HL-60 (cell line): ENCODE data around the gene ZIC4.

ENCODE experiments used
- GABPA ChIP-seq: IDR thresholded peaks from 2 replicates; pipeline ENCODE4 v1.6.1; 2012; ENCODE audit warnings: low read depth
- POLR2AphosphoS5 ChIP-seq: IDR thresholded peaks from 2 replicates; pipeline ENCODE4 v1.6.1; 2012; ENCODE audit warnings: low read depth
- SPI1 ChIP-seq: IDR thresholded peaks from 2 replicates; pipeline ENCODE4 v1.6.1; 2012; ENCODE audit warnings: low read depth, mild to moderate bottlenecking, borderline replicate concordance
- TF ChIP-seq, protein P1 (sequence below): IDR thresholded peaks from one replicate; pipeline ENCODE4 v1.5.1; 2011; ENCODE audit warnings: low read length, control low read depth, inconsistent platforms; ENCODE audit not compliant: insufficient read depth
- TF ChIP-seq, protein P2 (sequence below): IDR thresholded peaks from 2 replicates; pipeline ENCODE4 v1.6.1; 2012; ENCODE audit warnings: low read depth; ENCODE audit not compliant: insufficient replicate concordance

DNA sequence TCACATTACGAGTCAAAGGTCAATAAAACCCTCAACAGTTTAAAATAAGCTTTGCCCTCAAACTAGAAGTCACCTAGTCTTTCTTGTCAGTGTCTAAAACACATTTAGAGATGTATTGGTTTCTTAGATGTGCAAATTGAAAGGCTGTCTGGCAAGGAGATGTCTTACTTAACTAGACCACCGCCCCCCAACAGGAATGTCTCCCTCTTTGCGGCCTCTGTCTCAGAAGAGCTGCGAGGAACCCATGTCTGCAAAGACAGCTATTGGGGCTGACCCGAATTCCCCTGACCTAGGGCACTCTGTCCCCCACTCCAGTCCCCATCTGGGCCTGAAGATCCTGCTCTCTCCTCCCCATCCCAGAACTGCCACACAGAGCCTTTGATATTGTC, 46.3 kb downstream of the ZIC4 start:
- TF ChIP-seq, protein P1, sequence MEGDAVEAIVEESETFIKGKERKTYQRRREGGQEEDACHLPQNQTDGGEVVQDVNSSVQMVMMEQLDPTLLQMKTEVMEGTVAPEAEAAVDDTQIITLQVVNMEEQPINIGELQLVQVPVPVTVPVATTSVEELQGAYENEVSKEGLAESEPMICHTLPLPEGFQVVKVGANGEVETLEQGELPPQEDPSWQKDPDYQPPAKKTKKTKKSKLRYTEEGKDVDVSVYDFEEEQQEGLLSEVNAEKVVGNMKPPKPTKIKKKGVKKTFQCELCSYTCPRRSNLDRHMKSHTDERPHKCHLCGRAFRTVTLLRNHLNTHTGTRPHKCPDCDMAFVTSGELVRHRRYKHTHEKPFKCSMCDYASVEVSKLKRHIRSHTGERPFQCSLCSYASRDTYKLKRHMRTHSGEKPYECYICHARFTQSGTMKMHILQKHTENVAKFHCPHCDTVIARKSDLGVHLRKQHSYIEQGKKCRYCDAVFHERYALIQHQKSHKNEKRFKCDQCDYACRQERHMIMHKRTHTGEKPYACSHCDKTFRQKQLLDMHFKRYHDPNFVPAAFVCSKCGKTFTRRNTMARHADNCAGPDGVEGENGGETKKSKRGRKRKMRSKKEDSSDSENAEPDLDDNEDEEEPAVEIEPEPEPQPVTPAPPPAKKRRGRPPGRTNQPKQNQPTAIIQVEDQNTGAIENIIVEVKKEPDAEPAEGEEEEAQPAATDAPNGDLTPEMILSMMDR, result no peak
- TF ChIP-seq POLR2AphosphoS5 (no peak), GABPA (no peak), SPI1 (no peak)
- TF ChIP-seq, protein P2, sequence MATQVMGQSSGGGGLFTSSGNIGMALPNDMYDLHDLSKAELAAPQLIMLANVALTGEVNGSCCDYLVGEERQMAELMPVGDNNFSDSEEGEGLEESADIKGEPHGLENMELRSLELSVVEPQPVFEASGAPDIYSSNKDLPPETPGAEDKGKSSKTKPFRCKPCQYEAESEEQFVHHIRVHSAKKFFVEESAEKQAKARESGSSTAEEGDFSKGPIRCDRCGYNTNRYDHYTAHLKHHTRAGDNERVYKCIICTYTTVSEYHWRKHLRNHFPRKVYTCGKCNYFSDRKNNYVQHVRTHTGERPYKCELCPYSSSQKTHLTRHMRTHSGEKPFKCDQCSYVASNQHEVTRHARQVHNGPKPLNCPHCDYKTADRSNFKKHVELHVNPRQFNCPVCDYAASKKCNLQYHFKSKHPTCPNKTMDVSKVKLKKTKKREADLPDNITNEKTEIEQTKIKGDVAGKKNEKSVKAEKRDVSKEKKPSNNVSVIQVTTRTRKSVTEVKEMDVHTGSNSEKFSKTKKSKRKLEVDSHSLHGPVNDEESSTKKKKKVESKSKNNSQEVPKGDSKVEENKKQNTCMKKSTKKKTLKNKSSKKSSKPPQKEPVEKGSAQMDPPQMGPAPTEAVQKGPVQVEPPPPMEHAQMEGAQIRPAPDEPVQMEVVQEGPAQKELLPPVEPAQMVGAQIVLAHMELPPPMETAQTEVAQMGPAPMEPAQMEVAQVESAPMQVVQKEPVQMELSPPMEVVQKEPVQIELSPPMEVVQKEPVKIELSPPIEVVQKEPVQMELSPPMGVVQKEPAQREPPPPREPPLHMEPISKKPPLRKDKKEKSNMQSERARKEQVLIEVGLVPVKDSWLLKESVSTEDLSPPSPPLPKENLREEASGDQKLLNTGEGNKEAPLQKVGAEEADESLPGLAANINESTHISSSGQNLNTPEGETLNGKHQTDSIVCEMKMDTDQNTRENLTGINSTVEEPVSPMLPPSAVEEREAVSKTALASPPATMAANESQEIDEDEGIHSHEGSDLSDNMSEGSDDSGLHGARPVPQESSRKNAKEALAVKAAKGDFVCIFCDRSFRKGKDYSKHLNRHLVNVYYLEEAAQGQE, result no peak
